HepG2 (cell line): ENCODE measurements around the gene GRB7. TPM values are rescaled to one million over a fixed set of nuclear protein-coding genes. Genes with fewer than 3 reads are reported as not detected.

Experiments
- CTCF ChIP-seq: sonication (generic); formaldehyde crosslinking; IDR thresholded peaks from 2 replicates; pipeline ENCODE4 v1.5.0; 2020; ENCODE audit warnings: mild to moderate bottlenecking, missing genetic modification reagents, moderate library complexity
- ETV5 ChIP-seq: IDR thresholded peaks from 2 replicates; pipeline ENCODE4 v1.6.1; 2018; ENCODE audit warnings: missing biosample characterization, missing genetic modification reagents, inconsistent platforms, borderline replicate concordance
- MATR3 ChIP-seq: sonication (generic); formaldehyde crosslinking; IDR thresholded peaks from 2 replicates; pipeline ENCODE4 v1.4.0; 2020; ENCODE audit warnings: missing genetic modification reagents
- ZNF558 ChIP-seq: sonication (generic); formaldehyde crosslinking; IDR thresholded peaks from 2 replicates; pipeline ENCODE4 v1.9.0; 2022; ENCODE audit warnings: mild to moderate bottlenecking, missing genetic modification reagents, borderline replicate concordance
- polyA plus RNA-seq, 8 experiments: library from polyadenylated mRNA; depleted of rRNA in 3 of 8; stranded (reverse) in 7 of 8; unstranded in 1 of 8; fragments of >200 nt; fragmentation: Illumina TruSeq in 4 of 8; extraction: Trizol in 4 of 8; gene quantifications; 2 replicates each; pipeline versions ENCODE4 v1.2.1 to v1.2.3, GENCODE V29; 2011 to 2016; ENCODE audit warnings: low read depth in 4 of 8, missing spikeins in 1 of 8, mixed read lengths in 1 of 8; ENCODE audit not compliant: insufficient read depth in 1 of 8
- total RNA-seq, 5 experiments: library from RNA; depleted of rRNA; stranded (reverse); fragments of >200 nt; fragmentation: Illumina TruSeq; extraction: Trizol; gene quantifications; 2 replicates each; pipeline ENCODE4 v1.2.3, GENCODE V29; 2016; ENCODE audit warnings: low read depth in 1 of 5
- TF ChIP-seq, protein P1 (sequence below): sonication (generic); formaldehyde crosslinking; IDR thresholded peaks from 2 replicates; pipeline ENCODE4 v1.4.0; 2020; ENCODE audit warnings: missing genetic modification reagents, borderline replicate concordance
- TF ChIP-seq, protein P2 (sequence below): sonication (generic); formaldehyde crosslinking; IDR thresholded peaks from 2 replicates; pipeline ENCODE4 v1.5.0; 2020; ENCODE audit warnings: mild to moderate bottlenecking, missing genetic modification reagents, borderline replicate concordance
- TF ChIP-seq, protein P3 (sequence below): sonication (generic); formaldehyde crosslinking; IDR thresholded peaks from 2 replicates; pipeline ENCODE4 v1.8.1; 2023; ENCODE audit warnings: missing genetic modification reagents, inconsistent platforms, borderline replicate concordance

The GRB7 gene
- total and polyA plus RNA-seq, 2 of the 13 experiments (the other 11 are each of a cell fraction or from before 2014, with no cell fraction given): 60.2 to 77.7 TPM

DNA sequence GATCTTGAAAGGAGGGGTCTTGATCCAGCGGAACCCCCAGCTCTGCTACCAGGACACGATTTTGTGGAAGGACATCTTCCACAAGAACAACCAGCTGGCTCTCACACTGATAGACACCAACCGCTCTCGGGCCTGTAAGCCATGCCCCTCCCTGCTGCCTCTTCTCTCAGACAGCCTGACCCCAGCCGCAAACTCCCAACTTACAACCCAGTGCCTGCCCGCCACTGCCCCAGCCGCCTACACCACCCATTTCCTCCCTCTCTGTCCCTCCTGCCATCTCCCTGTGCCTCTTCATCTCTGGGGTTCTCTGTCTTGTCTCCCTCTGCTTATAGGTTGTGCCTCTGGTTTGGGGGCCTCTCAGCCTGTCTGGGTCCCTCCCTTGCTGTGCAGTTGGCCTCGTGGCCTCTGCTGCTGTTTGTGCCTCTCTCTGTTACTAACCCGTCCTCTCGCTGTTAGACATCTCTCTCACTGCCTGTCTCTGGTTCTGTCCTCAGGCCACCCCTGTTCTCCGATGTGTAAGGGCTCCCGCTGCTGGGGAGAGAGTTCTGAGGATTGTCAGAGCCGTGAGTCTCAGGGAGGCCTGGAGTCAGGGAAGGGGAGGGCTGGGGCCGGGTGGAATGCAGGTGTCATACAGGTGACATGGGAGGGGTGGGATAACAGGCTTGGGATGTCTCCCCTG lies 28.3 kb upstream of the GRB7 start (continued):
- TF ChIP-seq, protein P1, sequence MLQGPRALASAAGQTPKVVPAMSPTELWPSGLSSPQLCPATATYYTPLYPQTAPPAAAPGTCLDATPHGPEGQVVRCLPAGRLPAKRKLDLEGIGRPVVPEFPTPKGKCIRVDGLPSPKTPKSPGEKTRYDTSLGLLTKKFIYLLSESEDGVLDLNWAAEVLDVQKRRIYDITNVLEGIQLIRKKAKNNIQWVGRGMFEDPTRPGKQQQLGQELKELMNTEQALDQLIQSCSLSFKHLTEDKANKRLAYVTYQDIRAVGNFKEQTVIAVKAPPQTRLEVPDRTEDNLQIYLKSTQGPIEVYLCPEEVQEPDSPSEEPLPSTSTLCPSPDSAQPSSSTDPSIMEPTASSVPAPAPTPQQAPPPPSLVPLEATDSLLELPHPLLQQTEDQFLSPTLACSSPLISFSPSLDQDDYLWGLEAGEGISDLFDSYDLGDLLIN (CRISPR knock-in tag): no peak
- TF ChIP-seq, protein P2, sequence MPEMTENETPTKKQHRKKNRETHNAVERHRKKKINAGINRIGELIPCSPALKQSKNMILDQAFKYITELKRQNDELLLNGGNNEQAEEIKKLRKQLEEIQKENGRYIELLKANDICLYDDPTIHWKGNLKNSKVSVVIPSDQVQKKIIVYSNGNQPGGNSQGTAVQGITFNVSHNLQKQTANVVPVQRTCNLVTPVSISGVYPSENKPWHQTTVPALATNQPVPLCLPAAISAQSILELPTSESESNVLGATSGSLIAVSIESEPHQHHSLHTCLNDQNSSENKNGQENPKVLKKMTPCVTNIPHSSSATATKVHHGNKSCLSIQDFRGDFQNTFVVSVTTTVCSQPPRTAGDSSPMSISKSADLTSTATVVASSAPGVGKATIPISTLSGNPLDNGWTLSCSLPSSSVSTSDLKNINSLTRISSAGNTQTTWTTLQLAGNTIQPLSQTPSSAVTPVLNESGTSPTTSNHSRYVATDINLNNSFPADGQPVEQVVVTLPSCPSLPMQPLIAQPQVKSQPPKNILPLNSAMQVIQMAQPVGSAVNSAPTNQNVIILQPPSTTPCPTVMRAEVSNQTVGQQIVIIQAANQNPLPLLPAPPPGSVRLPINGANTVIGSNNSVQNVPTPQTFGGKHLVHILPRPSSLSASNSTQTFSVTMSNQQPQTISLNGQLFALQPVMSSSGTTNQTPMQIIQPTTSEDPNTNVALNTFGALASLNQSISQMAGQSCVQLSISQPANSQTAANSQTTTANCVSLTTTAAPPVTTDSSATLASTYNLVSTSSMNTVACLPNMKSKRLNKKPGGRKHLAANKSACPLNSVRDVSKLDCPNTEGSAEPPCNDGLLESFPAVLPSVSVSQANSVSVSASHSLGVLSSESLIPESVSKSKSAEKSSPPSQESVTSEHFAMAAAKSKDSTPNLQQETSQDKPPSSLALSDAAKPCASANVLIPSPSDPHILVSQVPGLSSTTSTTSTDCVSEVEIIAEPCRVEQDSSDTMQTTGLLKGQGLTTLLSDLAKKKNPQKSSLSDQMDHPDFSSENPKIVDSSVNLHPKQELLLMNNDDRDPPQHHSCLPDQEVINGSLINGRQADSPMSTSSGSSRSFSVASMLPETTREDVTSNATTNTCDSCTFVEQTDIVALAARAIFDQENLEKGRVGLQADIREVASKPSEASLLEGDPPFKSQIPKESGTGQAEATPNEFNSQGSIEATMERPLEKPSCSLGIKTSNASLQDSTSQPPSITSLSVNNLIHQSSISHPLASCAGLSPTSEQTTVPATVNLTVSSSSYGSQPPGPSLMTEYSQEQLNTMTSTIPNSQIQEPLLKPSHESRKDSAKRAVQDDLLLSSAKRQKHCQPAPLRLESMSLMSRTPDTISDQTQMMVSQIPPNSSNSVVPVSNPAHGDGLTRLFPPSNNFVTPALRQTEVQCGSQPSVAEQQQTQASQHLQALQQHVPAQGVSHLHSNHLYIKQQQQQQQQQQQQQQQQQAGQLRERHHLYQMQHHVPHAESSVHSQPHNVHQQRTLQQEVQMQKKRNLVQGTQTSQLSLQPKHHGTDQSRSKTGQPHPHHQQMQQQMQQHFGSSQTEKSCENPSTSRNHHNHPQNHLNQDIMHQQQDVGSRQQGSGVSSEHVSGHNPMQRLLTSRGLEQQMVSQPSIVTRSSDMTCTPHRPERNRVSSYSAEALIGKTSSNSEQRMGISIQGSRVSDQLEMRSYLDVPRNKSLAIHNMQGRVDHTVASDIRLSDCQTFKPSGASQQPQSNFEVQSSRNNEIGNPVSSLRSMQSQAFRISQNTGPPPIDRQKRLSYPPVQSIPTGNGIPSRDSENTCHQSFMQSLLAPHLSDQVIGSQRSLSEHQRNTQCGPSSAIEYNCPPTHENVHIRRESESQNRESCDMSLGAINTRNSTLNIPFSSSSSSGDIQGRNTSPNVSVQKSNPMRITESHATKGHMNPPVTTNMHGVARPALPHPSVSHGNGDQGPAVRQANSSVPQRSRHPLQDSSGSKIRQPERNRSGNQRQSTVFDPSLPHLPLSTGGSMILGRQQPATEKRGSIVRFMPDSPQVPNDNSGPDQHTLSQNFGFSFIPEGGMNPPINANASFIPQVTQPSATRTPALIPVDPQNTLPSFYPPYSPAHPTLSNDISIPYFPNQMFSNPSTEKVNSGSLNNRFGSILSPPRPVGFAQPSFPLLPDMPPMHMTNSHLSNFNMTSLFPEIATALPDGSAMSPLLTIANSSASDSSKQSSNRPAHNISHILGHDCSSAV (CRISPR knock-in tag): no peak
- no peak for TF ChIP-seq ZNF558 (CRISPR knock-in tag)
- TF ChIP-seq MATR3 (CRISPR knock-in tag): no peak
- no peak for TF ChIP-seq CTCF (CRISPR knock-in tag)
- no peak for TF ChIP-seq ETV5 (CRISPR knock-in tag)
- TF ChIP-seq, protein P3, sequence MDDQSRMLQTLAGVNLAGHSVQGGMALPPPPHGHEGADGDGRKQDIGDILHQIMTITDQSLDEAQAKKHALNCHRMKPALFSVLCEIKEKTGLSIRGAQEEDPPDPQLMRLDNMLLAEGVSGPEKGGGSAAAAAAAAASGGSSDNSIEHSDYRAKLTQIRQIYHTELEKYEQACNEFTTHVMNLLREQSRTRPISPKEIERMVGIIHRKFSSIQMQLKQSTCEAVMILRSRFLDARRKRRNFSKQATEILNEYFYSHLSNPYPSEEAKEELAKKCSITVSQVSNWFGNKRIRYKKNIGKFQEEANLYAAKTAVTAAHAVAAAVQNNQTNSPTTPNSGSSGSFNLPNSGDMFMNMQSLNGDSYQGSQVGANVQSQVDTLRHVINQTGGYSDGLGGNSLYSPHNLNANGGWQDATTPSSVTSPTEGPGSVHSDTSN (CRISPR knock-in tag): no peak
